GM18507 (cell line): ENCODE data around the gene DMXL1.

Source experiments
- DNase-seq: peaks from one replicate; pipeline ENCODE4 v3.0.0; 2011; ENCODE audit warnings: low read depth; ENCODE audit not compliant: insufficient read length; ENCODE audit errors: extremely low spot score
- FAIRE-seq: peaks from 2 replicates; lab custom pipeline; 2011; peaks lifted over from hg19 to GRCh38; lab: Jason Lieb, UNC

Gene DMXL1

DNA sequence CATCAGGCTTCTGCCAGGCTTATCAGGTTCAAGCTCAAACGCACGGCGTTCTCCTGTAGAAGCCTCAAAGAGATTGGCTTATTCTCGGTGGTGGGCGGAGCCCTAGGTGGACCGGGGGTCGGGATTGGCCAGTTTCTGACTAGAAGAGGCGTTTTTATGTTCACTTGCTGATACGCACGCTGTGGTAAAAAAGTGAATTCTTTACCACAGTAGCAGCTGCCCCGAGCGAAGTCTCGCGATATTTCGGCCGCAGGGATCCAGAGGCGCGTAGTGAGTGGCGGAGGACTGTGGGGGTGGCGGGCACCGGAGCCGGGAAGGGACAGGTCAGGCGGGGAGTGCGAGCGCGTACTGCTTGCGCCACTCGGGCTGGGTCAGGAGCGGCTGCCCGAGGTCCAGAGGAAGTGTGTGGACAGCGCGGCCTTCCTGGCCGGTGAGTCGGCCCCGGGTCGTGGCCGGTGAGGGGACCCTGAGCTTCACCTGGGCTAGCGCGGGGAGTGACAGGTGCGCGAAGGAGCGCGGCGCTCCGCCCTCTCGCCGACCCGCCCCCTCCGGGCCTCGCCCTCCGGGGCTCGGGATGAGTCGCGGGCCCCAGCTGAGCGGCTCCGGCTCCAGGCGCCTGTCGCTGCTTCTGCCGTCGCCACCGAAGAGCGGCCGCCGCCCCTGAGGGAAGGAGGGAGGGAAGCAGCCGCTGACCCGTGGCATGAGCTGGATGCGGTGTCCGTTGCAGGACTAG lies at the start of gene DMXL1:
DMXL1 (plus strand) TSS at position 260 of the 733 bp plus-strand sequence. CDS start 483 bp downstream, outside the sequence.
- FAIRE-seq (peak; percentile 96), DNase-seq (peak; percentile 50)

DNA sequence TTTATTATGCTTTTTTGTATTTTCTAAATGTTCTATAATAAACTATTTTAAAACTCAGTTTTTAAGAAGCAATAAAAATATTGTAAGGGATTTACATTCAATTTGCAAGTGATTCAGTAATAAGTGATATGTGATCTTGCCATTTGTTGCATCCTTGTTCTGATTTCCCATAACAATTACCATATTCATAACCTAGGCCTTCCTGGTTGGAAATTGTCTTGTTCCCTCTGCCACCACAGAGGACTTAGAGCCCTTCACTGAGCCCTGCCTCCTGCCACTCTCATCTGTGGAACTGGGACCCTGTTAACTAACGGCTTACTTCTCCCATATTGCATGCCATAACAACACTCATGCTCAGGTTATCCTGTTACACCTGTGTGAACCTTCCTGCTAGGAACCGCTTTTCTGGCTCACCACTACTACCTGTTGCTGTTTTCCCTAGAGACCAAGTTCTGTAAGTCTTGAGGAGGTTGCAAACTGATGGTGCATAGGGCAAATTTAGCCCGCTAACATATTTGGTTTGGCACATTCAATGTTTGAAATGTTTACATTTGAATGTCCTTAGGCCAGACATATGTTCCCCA lies 49.6 kb upstream of the DMXL1 start:
- DNase-seq (no peak), FAIRE-seq (no peak)

DNA sequence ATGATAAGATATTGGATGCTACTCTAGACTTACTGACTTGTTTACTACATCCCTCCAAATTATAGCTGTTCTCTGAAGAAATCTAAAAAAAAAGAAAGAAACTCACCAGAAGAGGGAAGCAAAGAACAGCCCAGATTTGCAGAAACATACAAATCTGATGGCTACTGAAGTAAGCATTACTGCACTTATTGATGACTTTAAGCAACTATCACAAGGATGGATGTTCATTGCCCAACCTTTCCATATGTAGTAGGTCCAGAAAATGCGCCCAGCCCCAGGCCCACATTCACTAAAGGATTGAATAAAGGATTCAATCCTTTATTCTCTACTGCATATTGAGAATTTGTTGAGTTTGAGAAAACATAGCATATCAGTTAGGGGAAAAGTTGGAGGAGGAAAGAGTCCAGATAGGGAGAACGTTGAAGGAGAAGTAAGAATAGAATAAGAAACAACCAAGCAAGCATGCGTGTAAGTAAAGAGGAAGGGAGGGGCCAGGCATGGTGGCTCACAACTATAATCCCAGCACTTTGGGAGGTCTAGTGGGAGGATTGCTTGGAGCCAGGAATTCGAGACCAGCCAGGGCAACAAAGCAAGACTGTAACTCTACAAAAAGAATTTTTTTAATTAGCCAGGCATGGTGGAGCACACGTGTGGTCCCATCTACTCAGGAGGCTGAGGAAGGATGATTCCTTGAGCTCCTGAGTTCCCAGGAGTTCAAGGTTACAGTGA lies 48.7 kb upstream of the DMXL1 start:
- DNase-seq (no peak), FAIRE-seq (peak; percentile 85)

DNA sequence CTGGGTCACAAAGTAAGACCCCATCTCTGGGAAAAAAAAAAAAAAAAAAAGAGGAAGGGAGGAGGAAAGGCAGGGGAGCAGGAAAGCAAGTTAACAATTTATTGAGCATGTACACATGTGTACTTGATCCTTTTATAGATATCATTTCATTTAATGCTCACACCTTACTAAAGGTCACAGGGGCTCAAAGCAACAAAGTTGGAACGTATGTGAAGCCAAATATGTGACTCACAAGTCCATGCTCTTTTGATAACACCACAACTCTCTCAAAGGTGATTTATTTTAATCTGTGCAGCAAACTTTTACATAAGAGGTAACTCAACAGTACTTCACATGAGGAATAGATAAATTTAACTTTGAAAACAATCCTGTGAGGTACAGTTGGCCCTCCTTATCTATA lies 48.1 kb upstream of the DMXL1 start:
- FAIRE-seq = no peak
- DNase-seq = no peak

DNA sequence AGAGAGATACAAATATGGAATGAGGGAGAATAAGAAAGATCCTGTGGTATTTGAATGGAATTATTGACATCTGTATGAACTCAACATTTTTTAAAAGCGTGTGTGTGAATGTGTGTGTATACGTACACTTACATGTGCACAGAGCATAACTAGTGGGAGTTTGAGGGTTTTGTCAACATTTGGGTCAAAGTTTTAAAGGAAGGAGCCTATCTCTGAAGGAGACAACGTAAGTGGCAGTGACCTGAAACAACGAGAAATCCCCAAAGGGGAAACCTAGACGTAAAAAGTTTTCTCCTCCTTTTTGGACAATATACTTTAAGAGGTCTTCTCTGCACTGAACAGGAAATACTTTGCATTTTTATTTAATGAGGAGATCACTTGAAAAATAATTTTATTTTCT lies 42.3 kb upstream of the DMXL1 start:
- DNase-seq (no peak), FAIRE-seq (no peak)

DNA sequence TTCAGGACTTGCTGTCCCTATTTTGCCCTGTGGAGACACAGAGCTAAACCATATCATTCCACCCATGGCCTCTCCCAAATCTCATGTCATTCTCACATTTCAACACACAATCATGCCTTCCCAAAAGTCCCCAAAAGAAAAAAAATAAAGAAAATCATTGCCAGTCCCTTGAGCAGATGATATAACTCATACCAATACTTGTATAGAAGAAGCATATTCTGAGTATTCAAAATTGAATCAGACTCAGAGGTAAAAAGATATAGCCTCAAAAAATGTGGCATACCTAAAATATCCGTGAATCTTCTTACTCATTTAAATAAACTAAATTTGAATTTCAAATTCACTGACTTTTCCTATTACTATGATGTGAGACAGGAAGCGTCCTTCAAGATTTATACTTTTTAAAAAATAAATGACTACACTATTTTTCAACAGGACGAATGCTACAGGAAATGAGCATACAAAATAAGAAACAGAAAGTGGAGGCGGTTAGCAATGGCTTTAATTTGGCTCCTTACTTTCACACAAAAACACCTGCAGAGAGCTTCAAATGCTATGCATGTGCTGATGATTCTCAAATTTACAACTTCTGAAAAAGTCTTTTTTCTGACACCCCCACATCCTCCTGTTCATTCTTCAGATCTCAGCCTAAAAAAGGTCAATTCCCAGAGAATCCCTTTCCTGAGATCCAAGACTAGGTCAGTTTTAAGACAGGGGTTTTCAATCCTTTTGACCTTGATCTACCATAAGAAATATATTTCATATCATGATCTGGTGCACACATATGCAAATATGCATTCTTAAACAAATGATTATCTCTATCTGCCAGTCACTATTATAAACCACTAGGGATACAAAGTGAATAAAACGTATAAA lies 39.6 kb upstream of the DMXL1 start:
- peak; percentile 94 for FAIRE-seq
- peak; percentile 11 for DNase-seq

- DNase-seq (no peak), FAIRE-seq (no peak)
These were observed 39.0 kb upstream of the DMXL1 start for GRCh38 chr5:119031905-119032304.

- peak; percentile 80 for FAIRE-seq
- DNase-seq = no peak
These were observed 38.2 kb upstream of the DMXL1 start for GRCh38 chr5:119032656-119033055.

- FAIRE-seq (no peak), DNase-seq (no peak)
These were observed 37.8 kb upstream of the DMXL1 start for GRCh38 chr5:119033135-119033534.

DNA sequence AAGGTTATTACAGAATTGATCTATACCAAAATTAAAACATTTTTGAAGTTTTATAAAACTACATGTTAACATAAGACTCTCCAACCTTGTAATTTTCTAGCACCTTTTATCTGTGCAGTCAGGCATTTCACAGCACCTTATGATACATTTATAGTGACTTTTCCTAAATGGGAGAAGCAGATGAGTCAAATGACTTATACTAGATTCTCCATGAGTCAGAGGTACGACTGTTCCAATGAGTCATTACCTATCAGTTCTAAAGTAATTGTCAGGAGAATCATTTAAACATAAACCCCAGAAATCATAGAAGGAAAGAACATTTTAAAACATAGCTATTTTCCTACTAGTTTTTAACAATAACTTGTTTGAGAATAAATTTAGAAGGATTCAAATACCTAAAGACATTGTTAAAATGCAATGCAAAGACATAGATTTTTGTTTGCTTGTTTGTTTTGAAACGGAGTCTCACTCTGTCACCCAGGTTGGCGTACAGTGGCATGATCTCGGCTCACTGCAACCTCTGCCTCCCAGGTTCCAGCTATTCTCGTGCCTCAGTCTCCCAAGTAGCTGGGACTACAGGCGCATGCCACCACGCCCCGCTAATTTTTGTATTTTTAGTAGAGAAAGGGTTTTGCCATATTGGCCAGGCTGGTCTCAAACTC lies 34.7 kb upstream of the DMXL1 start:
- no peak for FAIRE-seq
- no peak for DNase-seq

DNA sequence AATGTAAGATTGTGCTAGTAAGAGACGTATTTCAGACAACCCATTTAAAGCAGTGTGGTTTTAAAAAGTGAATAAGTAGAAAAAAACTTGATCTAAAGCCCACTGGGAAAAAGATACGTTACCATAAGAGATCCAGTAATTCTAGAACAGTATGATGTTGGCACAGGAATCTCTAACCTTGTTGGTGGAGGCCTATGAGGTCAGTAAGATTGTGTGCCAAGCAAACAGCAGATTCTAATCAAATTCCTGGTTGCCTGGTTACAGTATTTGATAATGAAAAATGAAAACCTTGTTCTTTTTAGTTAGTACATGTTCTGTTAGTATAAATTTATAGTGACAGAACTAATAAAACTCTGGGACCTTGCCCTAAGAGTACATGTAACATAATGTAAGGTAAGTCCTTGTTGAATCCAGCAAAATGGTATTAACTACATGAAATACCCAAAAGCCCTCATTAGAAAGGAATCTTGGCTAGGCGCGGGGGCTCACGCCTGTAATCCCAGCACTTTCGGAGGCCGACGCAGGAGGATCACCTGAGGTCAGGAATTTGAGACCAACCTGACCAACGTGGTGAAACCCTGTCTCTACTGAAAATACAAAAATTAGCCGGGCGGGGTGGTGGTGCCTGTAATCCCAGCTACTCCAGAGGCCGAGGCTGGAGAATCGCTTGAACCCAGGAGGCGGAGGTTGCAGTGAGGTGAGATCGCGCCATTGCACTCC lies 33.2 kb upstream of the DMXL1 start:
- DNase-seq (no peak), FAIRE-seq (no peak)

DNA sequence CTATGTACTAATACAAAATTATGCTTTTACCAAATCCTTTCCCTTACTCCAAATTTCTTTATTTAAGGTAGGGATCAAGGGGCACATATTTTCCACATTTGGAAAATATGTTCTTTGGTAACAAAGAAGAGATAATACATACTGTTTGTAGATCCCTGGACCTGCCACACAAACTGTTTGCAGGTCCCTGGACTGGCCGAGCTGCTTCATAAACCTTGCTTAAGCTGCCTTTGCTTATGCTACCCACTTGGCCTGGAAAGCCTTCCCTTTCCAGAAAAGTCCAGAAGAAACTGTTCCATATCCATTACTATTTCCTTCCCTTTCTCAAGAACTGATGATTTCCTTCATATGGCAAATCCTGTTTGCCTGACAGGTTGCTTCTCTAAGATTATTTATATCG lies 22.6 kb upstream of the DMXL1 start:
- DNase-seq = no peak
- FAIRE-seq = no peak

GRCh38 chr5:119049824-119050449 lies 20.9 kb upstream of the DMXL1 start:
- FAIRE-seq (no peak), DNase-seq (no peak)

DNA sequence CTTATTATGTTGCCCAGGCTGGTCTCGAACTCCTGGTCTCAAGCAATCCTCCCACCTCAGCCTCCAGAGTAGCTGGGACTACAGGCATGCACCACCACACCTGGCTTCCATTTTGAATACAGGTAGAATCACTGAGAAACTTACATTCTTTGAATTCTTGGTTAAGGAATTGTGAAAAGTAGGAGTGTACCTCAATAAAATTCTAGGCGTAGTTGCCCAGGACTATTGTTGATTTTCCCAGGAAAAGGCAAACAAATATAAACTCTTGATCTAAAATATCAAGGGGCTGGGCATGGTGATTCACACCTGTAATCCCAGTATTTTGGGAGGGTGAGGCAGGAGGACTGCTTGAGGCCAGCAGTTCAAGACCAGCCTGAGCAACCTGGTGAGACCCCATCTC lies 16.8 kb upstream of the DMXL1 start:
- DNase-seq (no peak), FAIRE-seq (no peak)

GRCh38 chr5:119055294-119055693 lies 15.6 kb upstream of the DMXL1 start:
- DNase-seq (no peak), FAIRE-seq (no peak)

DNA sequence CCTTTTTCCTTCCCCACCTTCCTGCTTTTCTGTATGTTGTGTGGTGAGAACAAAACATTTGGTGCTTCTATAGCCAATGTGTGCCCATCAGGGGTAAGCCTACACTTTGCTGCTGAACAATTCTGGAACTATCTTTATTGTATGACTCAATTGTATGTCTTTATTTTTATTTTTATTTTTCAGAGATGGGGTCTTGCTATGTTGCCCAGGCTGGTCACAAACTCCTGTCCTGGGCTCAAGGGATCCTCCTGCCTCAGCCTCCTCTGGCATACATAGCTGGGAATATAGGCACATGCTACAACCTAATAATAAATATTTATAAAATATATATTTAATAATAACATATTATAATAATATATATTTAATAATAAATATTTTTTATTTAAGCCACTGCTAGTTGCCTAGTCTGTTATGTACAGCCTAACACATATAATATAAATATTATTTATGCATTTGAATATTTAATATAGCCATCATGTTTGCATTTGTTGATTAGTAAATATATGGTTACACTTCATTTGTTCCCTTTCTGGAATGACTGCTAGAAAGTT lies 11.8 kb upstream of the DMXL1 start:
- FAIRE-seq = no peak
- no peak for DNase-seq

DNA sequence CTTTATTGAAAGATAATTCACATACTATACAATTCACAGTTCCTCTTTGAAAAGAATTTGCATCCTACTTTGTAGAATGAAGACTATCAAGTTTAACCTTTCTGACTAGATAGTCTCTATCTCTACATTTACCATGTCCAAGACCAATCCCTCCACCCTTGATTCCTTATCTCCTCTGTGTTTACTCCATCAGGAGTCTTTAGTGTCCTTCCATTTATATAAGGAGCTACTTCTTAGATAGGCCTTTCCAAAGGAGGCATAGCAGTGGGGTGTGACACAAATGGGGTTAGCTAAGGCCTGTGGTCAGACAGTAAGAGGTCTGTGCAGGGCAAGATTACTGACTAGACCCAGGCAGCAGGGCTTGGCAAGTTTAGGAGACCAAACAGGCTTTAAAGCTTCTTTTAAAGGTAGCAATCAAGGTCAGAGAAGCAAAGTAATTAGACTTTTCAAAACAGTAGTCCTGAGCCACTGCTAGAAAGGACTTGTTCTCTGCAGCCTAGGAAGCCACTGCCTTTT lies 11.1 kb upstream of the DMXL1 start:
- FAIRE-seq = no peak
- DNase-seq = no peak
